DMS153 treated with DMSO at 0.1 percent for 48 hours (cell line): ENCODE data around the gene TGFBR3.

Source experiments
- DNase-seq: peaks from one replicate; lab custom pipeline; 2025; ENCODE audit not compliant: unreplicated experiment; lab: John Stamatoyannopoulos, UW

Gene TGFBR3

DNA sequence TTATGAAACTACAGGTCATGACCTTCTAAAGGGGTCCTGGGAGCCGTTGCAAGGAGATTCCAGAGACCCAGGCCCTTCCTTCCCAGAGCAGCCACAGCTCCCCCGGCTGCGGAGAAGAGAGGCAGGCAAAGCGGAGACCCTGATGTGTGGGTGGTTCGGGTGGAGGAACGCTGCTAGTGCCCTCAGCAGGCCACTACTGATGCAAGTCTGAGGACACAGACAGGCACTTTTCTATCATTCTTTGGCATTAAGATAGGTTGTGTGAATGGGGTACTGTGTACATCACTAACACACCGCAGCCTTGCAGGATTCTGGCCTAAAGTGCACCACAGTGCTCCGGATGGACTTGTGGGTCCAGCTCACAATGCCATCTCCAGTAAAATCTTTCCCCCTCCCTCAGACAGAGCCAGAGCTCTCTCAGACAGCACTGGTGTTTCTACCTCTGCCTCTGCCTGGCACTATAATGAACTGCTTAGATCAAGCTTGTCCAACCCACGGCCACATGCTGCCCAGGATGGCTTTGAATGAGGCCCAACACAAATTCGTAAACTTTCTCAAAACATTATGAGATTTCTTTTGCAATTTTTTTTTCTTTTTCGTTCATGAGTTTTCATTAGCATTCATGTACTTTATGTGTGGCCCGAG lies 121.4 kb downstream of the TGFBR3 start:
- no peak for DNase-seq

DNA sequence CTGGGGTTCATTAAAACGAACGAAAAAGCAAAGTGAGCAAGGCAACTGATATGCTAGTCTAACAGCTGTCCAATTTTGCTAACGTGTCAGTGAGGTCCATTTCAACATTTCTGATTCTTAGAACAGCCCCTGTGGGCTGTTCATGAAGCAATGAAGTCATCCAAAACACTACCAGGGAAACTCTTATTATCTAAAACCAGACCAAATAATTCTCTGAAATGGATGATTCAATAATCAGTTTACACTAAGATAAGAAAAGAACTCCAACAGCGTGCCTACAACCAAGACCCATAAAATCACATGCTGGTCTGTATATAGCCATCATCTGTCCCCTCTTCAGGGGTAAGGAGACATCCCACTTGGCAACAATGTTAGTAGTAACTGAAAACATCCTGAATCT lies 122.7 kb downstream of the TGFBR3 start:
- DNase-seq, result no peak

DNA sequence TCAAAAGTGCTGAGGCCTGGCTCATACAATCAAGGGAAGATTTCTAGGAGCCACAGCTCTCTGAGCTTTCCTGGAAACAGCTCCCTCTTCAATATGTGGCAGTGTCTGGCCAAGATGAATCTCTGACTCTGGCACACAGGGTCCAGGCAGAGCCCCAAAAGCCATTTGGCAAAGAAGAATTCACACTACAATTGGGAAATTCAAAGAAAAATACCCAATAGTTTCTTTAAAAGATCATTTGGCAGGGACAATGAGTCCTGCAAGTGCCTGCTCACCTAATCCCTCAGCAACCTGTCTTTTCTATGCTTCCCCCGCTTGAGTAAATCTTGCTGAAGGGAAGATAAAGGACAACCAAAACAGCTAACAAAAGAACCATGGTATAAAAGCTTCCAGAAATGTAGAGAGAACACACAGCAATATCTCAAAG lies 124.6 kb downstream of the TGFBR3 start:
- DNase-seq, result no peak

DNA sequence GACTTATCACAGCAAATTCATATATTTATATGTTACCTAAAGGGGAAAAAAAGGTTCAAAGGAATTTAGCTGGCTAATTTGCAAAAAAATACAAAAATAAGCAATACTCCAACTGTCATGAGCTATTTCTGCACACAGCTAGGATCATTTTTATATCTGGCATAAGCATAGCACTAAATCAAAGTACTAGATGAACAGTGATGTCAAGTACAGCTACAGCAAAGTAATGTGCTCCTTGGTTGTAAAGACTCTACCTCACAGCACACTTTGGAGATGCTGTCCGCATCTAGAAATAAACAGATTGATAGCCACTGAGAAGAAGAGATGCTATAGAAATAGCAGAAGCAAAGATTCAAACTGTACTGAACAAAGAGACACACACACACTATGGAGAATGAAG lies 125.4 kb downstream of the TGFBR3 start:
- DNase-seq, result no peak

DNA sequence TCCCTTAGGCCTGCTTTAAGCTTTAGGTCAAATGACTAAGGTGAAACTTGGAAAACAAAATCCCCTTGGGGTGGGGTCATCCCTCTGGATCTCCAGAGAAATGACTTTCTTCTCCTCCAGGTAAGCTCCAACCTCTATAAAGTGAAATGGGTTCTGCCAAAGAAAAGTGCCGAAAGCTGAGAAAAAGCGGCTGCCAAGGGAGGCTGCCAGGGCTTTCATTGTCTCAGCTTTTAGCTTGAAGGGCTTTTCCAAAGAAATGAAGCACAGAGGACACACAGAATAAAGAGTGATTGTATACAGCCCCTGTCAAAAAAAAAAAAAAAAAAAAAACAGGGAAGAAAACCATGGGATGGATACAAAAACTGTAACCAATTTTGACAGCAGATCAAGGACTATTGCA lies 126.9 kb downstream of the TGFBR3 start:
- no peak for DNase-seq

DNA sequence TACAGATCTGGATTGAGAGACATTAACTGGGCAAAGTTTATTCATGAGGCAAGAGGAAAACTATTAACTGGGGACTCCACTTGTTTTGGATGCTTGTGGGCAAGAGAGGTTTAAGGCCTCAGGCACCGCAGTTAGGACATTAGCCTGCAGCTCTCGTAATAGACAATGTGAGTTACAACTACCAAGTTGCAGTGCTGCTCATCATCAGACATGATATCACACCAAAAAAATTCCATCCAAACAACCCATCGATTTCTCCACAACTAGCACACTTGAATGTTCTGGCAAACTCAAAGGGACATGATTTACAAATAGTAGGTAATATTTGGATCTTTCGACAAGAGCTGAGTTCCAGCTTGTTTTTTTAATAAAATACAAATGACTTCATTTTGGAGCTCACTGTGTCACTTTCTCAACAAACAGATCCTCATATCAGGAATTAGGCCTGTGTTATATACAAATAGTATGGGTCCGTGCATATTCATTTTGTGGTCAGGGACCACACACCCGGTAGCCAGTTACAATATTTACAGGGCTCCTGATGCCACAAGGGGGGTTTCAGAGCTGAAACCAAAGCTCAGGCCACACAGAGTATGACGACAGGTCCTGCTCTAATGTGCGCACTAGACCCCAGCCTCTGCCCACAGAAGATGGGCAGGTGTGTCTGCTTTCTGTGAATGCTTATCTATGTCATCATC lies 128.0 kb downstream of the TGFBR3 start:
- DNase-seq, result no peak

DNA sequence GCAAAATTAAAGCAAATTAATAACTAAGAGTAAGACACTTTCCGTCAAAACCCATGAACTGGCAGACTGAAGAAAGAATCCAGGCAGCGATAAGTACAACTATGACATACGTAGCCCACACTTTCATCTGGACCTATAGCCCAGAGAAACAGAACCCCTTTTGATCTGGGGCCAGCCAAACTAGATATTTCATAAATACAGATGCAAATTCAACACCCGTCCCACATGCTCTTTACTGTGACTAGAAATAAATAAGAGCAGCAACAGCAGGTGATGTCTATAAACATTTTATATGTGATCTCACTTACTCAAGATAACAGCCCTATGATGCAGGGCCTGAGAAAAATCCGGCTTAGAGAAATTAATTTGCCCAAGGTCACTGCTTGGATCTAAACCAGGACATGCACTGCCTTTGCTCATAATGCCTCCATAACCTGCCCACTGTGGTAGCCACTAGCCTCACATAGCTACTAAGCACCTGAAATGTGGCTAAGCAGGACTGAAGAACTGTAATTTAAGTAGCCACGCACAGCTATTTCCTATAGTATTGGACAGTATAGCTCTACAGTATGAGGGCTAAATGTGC lies 130.2 kb downstream of the TGFBR3 start:
- no peak for DNase-seq

DNA sequence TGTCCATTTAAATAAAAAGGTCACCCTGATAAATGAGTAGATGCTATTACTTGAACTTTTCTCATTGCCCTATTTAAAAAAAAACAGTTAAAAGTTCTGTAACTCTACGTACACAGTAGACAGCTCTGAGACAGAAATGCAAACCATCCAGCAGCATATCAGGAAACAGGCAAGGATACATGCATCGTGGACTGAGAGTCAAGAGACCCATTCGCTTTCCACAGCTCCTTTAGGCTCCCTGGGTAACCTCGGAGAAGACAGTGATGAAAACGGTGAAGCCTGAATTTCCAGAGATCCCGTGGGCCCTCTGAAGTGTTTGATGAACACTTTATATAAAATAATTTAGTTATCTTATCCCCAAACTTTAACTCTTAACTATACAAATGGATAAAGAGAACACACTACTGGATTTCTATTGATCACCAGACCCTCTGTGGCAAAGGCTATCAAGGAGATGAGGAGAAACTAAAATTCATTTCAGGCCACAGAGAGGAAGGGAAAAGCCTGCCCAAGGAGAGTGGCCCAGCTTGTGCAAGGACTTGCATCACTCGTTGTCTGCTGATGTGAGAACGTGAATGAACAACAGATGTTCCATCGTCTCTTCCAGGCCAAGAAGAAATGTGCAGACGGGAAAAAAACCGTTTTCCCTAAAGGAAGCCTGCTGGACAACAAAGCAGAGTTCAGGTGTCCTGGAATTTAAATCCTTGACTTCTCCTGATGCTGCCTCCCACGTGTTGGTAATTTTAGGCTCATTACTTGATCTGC lies 131.0 kb downstream of the TGFBR3 start:
- DNase-seq, result no peak

DNA sequence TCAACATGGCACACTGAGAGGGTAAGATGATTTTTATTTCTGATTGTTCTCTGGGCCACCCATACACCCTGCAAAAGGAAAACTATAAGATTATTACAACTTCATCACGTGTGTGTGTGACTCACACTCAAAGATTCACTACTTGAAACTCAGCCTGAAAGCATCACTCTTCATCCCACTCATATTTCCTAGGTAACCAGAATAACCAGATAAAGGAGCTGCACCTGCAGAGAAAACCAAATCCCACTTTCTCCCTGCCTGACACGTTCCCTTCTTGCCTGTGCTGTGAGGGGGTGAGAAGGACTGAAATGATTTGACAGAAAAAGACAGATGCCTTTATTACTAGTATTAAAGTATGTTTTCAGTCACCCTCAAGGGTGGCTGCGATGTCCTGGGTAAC lies 131.6 kb downstream of the TGFBR3 start:
- no peak for DNase-seq

DNA sequence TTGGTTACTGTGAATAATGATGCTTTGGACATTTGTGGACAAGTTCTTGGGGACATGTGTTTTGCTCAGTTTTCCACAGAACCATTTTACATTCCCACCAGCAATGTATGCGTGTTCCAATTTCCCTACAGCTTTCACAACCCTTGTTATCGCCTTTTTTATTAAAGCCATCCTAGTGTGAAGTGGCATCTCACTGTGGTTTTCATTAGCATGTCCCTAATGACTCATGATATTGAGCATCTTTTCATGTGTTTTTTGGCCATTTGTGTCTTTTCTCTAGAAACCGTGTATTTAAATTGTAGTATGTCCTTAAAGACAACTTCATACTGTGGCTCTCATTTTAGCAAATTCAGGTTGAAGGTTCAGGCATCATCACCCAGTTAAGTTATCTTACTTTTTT lies 132.1 kb downstream of the TGFBR3 start:
- DNase-seq, result no peak

DNA sequence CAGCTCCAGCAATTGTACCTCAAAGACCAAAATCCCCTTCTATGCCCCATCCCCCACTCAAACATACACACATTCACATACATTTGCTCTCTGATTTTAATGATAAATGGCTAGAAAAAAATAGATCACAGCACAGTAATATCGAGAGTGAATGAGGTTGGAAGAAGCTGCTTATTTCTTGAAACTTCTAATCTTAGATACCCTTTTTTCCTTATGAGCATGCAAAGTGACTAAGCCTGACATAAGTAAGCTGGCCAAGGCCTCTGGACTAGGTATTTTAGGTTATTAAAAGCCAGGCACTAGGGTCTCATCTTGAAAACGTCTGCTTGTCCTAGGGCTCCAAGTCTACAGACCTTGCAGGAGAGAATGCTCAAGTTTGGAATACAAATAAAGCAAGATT lies 133.6 kb downstream of the TGFBR3 start:
- DNase-seq, result no peak

DNA sequence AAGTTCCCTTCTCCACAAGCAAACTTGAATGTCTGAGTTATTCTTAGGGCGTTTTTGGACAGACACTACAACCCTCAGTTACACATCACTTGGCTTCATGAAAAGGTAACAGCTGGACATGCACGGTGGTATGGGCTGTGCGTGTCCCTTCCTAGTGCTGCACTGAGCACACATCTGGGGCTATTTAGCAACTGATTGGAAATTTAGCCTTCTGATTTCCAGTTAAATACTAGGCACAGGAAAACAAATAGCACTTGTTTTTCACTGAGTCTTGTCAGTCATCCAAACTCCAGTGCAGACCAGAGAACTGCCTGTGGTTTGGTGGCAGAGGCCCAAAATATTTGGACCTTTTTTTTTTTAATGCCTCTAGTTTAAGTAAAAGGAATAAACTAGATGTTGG lies 134.7 kb downstream of the TGFBR3 start:
- DNase-seq, result no peak

DNA sequence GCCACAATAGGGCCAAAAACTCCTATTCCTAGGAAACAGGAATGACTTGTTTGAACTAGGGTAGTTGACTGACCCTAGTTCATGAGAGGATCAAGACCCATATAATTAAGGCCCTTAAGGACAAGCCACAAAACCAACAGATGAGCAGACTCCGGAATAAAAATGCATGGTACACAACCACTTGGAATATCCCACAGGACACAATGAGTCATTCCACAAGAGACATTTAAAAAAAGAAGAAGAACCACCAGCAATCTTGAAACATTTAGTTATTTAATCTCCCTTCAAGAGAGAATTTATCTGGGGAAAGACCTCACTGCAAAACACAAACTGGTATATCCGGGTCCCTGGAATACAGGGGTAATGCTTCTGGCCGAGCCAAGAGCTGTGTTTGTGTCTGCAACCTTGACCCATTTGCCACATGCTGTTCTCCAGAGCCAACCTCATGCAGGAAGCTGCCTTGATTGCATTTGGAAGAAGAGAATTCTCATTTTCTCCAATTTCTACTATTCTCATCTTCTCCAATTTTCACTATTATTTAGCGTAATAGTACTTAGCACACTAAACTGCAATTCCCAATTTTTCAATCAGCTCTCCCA lies 135.5 kb downstream of the TGFBR3 start:
- no peak for DNase-seq

DNA sequence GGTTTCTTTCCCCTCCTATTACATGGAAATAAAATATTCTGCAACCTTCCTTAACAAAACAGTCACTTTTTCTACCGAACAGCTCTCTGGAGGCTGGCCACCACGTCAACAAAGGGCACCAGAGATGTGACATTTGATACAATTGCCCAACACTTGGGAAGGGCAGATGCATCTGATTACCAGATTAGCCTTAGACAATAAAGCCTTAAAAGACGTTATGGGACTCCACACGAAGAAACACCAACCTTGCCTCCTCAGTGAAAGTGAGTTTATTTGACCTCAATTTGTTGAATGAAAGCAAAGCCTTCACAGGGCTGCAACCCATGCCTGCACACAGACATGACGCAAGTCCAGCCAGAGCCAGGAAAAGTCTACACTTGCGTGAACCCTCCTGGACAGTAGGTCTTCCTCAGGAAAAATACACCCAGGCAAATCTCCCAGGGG lies 136.1 kb downstream of the TGFBR3 start:
- no peak for DNase-seq

DNA sequence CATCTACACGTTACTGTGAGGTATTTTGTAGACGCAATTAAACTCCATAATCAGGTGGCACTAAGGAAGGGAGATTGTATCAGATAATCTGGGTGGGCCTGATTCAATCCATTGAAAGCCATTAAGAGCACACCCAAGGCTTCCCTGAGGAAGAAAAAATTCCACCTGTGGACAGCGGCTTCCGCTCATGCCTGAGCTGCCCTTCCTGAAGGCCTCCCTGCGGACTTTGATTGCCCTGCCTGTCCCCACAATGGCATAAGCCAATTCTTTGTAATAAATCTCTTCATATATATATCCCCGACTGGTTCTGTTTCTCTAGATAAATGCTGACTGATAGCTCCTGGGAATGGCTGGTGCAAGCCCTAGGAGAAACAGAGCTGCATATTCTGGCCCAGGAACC lies 138.3 kb downstream of the TGFBR3 start:
- no peak for DNase-seq

DNA sequence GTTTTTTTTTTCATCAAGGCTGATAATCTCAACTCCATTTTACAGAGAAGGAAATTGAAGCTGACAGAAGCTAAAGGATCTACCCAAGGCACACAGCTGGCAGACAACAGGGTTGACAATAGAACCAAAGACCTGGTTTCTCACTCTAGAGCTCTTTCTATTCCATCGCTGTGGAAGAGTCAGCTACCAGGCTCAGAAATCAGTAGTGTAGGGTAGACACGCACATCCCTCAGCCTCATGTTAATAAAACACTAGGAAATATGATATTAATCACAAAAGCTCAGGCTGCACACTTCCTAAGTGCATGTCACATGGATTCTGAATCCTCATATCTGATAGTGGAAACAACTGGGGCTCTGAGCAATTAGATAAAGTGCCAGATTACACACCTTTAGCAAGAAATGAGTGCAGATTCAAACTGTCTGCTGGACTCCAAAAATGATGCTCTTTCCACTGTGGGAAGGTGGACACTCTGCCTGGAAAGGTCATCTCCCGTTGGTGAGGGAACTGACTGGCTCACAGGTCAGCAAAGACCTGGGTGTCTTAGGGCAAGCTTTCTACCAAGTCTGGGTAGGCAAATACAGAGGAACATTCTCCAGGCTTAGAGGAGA lies 139.1 kb downstream of the TGFBR3 start:
- DNase-seq, result no peak

DNA sequence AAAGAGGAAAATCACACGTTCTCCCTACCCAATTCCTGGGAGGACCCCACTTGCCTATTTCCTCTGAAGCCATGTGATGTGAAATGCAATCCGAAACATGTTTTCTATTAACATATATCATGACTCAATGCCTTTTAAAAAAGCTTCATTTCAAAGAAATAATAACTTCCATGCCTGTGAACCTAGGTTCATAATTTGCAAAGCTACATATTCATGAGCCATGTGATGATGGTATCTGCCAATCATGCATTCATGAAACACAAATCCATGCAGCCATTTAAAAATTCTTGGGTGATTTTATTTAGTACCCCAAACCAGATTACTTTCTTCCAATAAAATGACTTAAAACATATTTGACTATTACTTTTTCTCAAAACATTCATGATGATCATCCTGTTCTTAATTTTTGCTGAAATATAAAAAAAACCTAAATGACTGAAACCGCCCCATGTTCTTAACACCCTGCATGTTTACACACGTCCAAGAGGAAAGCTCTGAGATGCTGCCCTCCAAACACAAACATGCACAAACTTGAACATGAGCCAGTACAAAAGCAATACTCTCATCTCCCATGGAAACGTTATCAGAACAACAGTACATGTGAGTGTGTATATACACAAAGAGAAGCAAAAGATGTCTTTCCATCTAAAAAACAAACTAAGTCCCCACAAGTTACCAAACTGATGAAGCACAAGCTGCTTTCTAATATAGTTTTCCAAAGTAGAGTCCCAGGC lies 140.1 kb downstream of the TGFBR3 start:
- DNase-seq, result no peak

DNA sequence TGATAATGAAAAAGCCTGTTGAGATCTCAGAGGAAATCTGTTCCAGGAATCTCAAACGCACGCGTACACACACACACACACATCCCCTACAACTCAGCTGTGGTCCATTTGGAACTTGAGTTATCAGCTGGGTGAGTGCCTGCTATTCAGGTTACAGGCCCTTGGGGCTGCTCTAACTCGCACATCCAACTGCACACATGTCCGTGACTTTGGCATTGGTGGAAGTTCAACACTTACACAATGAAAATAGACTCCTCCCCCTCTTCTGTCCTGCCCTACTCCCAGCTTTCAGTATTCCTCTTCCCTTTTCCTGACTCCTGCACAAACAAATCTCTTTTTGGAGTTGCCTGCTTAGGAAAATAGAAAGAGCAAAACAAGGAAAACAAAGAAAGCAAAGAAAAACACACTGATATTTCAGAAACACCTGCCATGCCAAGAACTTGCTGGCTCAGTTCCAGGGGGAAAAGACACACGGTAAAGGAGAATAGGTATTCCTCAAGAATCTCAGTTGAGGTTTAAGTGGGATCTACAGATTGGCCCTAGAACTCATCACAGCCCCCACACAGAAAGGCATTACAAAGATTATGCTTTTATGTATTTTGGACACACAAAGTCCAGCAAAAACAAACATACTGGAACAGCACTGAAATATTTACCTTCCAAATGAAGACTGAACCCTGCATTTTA lies 140.9 kb downstream of the TGFBR3 start:
- DNase-seq, result no peak

DNA sequence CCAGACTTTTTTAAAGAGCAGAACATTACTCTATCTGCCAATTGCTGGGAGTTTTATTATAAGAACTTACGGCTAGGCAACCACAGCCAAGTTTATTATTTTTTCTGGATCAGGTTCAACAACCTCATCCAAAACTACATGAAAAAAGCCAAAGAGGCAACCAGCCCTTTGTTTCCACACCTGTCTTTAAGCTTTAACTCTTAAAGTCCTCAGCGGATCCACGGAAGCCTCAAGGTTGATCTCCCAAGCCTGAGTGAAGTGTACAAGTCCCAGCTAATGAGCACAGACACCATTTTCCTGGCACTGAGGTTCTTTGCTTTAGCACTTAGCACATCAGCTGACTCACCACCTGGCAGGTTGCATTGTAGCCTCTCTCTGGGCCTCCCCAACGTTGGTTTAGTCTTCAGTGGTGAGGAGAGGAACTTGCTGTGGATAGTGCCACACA lies 143.1 kb downstream of the TGFBR3 start:
- no peak for DNase-seq

DNA sequence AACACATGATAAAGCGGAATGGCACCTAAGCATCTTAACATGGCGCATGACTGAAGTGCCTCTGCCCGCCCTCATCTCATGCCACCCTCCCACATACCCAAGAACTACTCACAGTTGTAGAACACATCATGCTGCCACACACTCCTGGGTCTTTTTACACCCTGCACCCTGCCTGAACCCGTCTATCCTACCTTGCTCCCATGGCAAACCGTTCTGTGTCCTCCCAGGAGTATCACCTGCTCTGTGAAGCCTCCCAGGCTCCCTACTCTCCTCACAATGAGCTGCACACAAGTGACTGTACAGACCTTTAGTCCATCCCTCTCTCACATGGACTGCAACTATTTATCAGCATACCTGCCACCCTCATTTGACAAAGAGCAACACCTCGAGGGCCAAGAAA lies 144.0 kb downstream of the TGFBR3 start:
- DNase-seq, result no peak
